Posterior vena cava (tissue), 2 donors: ENCODE measurements around the gene NOTCH1. TPM values are rescaled to one million over a fixed set of nuclear protein-coding genes. Genes with fewer than 3 reads are reported as not detected.
A peak's percentile ranks its signal among the peaks of the same experiment; 100 is the strongest.

Experiments
- DNase-seq: peaks from one replicate; pipeline ENCODE4 v3.0.0-alpha.2; 2020; ENCODE audit warnings: low spot score
- intact Hi-C, 2 donors: fragments of 100-400 bp; cut with DNase I; formaldehyde crosslinking; loops; one replicate each; pipeline versions ENCODE4 v1.14.1 to v1.14.2; 2022 to 2023
- long read RNA-seq, 2 donors: library from polyadenylated mRNA; unstranded; transcript quantifications; one replicate each; pipeline ENCODE4 v2.0.0, GENCODE V29; 2020 to 2021
- total RNA-seq, 2 donors: library from RNA; stranded (reverse); fragmentation: NEBNext Ultra II Directional; extraction: Animal tissue kit (Norgen Biotek cat#: 25700); gene quantifications; one replicate each; pipeline ENCODE4 v1.2.1, GENCODE V29; 2021
- donor health status: DM: yes; HTN: yes; CAD: no.
- donor health status: DM: yes; HTN: yes; CAD: no.

NOTCH1 gene
- total RNA-seq = 10 to 100 TPM; 35.5 to 40.4 TPM
- long read RNA-seq, donor 1, partial matches to known transcripts = 2 of 11 reads
- long read RNA-seq, donor 1, other reads (novel, unspliced or antisense) = 8 of 11 reads
- long read RNA-seq, donor 2, partial matches to known transcripts = 2 of 11 reads
- long read RNA-seq, donor 2, other reads (novel, unspliced or antisense) = 9 of 11 reads

DNA sequence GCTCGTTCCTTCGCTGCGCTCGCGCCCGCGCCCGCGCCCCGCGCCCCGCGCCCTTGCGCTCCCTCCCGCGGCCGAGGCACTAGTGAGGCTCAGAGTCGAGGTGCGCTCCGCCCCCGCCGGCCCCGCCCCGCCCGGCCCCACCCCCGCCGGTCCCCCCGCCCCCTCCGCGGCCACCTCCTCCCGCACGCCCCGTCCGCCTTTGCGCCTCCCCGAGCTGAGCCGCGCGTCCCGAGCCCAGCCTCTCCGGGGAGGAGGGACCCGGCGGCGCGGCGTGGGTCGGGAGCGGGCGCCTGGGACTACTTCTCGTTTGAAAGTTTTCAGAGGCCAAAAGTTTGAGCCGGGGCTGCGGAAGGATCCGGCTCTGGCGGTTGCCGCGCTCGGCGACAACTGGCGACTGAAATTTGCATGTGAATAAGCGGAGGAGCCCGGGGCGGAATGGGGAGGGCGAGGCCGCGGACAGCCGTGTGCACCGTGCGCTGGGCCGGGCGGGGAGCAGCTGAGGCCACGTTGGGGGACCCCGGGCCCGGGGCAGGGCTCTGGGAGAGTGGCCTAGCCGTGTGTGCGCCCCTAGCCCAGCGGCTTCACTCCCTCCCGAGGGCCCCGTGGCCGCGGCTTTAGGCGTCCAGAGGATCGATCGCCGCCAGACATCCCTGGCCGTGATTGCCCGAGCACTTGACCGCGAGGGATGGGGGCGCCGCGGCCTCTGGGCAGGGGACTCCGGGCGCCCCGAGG is at the start of gene NOTCH1:
Gene NOTCH1 (minus strand): TSS at position 84 of the 732 bp plus-strand sequence. CDS start 262 bp downstream, outside the sequence.
- intact Hi-C loops = no loop called here

DNA sequence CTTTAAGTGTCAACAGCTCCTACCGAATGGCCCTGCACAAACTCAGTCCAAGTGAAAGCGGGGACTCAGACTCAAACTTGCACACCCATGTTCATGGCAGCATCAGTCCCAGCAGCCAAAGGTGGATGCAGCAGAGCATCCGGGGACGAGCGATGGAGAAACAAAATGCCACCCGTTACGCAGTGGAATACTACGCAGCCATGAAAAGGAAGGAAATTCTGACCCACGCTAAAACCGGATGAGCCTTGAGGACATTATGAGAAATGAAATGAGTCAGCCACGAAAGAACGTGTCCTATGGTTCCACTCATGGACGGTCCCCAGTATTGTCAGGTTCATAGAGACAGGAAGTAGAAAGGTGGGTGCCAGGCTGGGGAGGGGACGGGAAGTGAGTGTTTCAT is 48.6 kb upstream of the NOTCH1 start:
- DNase-seq = no peak
- intact Hi-C loops = no loop called here

More for the DNA sequence above, at the start of gene NOTCH1:
- peak; percentile 98 for DNase-seq

DNA sequence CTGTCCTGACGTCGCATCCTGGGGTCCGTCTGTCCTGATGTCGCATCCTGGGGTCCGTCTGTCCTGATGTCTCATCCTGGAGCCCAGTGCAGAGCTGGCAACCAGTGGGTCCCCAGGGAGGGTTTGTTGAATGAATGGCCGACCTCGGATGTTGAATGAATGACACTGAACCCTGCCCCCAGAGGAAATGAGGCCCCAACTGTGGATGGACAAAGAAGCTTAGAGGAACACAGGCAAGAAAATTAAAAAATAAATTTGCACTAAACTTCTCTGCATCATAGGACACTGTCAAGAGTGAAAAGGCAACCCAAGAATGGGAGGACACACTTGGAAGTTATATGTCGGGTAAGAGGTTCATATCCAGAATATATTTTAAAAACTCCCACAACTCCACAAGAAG is 47.7 kb upstream of the NOTCH1 start:
- no peak for DNase-seq
- intact Hi-C loops = no loop called here

DNA sequence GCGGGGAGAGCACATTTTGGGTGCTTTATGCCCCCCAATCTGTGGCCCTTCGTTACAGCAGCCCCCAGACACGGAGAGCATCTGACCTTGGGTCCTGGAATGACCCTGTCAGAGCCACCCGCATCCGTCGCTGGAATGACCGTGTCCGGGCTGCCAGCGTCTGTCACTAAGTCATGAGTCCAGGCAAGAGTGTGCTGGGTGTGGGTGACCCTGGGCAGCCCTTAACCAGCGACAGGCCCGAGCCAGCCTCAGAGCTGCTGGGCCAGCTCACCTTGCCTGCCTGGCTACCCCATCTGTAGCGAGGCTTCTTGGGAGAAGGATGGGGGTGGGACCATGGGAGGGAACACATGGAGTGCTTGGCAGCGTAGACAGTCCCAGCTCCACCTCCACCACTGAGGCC is 46.8 kb upstream of the NOTCH1 start:
- no peak for DNase-seq
- intact Hi-C loops = no loop called here

DNA sequence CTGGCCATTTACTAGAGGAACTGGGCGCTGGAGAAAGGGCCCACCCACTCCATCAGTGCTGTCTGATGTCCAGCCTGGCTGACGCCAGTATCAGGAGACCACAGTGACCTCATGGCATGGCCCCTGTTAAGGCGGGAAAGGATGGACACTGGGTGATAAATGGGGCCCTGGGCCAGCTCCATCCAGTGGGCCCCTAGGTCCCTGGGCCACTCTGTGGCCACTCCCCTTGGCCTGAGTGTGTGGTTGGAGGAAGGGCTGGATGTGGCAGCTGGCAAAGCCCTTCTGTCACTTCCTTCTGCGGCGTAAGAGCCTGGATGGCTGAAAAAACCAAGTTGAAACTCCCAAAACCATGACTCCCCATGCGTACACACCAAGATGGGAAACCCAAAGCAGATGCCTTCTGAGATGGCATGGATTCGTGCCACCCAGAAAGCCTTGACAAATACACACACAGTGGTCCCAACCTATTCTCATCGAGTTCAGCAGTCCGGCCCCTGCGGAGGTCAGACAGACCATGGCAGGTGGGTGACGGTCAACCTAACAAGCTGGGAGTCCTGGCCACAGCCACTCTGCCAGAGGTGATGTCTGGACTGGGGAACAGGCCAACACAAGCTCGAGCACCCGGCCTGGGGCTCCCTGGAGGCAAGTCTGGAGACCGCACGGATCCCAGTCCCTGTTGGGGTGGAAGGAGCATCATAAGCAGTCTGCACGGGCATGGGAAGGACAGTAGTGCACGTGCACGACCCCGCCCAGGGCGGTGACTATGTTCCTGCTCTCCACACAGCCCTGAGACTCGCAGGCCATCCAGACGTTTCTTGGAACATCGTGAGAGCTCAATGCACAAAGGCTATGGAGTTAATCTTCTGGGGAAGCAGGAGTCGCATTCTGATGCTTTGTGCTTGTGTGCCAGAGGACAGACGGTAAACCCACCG is 45.2 kb upstream of the NOTCH1 start:
- intact Hi-C loops = no loop called here
- no peak for DNase-seq

DNA sequence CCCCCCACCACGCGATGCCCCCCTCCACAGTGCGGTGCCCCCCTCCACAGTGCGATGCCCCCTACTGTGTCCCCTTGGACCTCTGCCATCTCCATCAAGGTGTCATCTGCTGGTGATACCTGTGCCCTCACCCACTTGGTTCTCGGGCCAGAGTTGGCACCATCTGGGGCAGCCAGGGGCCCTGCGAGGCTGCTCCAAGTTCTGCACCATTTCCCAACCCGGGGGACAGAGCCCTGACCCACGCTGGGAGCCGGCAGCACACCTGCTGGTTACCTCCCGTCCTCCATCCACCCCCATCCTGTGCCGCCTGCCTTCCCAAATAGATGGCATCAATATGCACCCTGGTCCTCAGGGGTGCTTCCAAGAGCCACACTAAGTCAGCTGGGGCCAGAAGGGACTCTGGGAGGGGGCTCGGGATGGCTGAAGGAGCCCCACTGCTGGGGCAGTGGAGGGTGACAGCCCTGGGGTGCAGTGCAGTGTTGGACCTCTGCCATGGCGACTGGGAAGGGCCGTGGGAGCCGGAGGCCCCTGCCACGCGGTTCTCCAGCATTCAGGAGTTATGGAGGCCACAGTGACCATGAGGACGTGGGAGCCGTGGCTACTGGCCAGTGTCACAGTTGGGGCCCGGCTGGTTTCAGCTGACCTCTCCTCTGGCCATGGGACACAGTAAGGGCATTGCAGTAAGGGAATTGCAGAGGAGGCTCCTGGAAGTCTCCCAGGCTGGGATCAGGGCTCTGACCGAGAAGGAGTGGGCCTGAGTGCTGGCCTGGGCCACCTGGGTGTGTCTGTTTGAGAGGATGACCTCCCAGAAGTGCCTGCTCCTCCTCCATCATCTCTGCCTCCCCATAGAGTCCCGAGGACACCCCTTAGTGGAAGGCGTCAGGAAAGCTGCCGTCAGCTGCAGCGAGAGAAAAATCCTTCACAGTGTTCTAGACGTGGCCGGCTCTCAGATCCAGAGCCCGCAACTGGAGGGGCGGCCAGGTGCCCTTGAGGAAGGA is 44.2 kb upstream of the NOTCH1 start:
- no peak for DNase-seq
- intact Hi-C loops = no loop called here

DNA sequence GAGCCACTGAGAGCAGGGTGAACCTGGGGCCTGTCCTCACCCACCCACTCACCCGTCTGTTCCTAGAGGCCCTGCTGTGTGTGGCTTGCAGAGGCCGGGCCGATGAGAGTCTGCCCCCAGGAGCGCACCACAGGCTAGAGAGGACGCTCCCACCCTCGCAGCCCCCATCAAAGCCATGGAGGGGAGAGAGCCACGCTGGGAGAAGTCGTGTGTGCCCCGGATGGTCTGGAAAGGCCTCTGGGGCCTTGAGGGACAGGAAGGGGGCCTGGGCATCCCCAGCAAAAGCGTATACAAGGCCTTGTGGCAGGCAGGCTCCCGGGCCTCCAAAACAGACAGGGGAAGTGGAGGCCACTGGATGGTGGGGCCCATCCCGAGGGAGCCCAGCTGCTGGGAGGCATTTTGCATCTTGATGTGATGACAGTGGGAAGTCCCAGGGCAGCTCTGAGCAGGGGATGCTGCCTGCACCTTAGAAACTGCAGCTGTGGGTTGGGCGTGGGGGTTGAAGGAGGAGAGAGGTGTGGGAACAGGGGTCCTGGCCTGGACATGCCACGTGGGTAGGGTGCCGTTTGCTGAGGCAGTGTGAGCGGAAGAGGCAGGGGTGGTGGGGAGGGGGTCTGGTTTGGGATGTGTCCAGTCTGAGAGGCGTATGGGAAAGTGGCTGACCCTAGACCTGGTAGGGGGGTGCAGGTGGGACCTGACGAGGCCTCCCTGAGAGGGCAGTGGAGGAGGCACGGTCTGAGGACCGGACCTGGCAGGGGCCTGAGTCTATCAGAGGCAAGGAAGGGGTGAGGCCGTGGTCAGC is 43.0 kb upstream of the NOTCH1 start:
- DNase-seq = no peak
- intact Hi-C loops = no loop called here

DNA sequence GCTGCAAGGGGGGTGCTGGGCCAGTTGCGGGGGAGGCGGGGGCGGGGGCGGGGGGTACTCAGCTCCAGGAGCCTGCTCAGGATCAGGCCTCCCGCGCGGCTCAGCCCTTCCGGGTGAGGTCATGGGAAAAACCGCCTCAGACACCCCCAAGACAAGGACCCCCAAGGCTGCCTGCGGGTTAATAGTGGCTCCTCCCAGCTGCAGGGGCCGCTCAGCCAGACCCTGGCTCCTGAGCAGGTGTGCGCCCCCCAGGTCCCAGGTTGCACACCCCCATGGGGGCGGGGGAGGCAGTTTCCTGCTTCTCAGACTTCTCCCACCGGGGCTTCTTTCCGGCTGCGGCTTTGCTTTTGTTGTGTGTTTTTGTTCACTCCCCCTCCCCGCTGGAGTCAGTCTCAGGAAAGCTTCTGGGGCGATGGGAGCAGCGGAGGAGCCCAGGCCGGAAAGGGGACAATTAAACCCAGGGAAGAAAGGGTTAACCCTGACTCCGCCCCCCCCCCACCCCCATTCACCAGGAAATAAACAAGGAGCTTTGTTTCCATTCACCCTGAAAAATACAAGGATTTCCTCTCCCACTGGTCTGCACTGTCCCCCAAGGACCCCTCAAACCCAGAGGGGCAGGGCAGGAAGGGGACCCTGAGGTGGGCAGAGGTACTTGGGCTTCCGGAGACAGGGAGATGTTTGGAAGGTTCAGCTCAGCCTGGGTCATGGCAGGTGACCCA is 42.3 kb upstream of the NOTCH1 start:
- intact Hi-C loops = no loop called here
- DNase-seq = no peak

DNA sequence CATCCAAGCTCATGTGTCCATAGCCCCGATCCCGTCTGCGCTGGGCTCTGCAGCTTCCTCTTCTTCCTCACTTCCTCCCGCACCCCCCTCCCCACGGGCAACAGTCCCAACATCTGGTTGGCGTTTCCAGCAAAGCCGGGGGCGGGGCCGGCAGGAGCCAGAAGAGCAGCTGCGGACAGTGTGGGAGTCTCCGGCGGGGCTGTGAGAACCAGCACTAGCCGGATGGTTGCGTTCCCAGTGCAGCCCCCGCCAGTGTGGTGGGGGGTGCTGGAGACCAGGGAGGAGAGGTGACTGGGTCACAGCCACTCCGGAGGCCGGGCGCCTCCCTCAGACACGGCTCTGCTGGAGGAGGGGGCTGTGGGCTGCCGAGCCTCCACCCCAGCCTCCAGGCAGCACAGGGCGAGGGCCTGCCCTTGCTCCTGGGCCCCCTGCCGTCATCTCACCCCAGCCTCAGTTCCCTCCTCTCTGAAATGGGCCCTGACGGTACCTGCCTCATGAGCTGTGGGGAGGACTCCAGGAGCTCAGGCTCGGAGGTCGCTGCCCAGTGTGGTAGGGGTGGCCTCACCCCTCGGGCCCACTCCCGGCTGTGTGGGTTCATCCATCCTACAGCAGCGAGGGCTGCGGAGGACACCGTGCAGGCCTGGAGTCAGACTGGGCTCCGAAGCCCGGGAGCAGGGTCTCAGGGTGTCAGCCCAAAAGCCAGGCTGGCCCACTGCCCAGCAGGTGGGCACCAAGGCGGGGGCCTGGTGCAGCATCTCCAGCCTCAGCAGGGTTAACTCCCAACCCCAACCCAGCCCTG is 41.5 kb upstream of the NOTCH1 start:
- DNase-seq = peak; percentile 92
- intact Hi-C loops = no loop called here

DNA sequence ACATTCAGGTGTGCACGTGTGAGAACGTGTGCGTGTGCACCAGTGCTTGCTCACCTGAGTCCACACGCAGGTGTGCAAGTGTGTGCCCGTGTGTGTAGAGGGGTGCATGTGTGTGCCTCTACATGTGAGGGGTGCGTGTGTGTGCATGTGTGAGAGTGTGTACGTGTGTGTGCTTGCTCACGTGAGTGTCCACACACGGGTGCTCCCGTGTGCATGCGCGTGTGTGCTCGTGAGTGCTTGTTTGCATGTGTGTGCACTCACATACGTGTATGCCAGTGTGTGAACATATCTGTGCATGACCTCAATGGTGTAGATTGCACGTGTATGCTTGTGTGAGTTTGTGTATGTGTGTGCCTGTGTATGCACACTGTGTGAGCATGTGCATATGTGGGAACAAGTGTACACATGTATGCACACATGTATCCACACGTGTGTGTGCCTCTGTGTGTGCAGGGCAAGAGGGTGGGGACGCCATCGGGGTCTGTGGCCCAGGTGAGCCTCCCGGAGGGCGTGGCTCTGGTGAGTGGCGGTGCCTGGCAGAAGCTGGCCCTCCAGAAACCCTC is 40.6 kb upstream of the NOTCH1 start:
- intact Hi-C loops = no loop called here
- no peak for DNase-seq

DNA sequence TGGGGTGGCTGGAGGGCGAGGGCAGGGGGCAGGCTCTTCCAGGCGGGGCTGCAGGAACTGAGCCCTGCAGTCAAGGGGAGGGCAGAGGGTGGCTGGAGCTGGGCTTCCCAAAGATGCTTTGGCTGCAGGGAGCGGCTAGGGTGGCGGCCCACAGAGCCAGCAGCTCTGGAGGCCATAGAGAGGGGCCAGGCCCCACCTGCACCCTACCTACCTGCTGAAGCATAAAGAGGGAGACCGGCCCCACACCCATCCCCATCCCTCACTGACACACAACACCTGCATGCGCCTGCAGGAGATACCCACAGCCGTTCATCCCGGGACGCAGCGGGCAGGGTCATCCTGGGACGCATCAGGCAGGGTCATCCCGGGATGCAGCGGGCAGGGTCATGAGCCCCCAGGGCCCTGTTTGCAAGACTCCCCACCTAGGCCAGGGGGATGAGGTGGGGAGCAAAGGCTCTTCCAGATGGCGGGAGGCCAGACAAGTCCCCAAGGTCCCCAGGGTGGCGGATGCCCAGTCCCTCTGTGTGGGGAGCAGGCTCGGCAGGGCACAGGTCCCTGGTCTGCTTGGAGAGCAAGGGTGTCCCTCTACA is 39.8 kb upstream of the NOTCH1 start:
- intact Hi-C loops = no loop called here
- no peak for DNase-seq

DNA sequence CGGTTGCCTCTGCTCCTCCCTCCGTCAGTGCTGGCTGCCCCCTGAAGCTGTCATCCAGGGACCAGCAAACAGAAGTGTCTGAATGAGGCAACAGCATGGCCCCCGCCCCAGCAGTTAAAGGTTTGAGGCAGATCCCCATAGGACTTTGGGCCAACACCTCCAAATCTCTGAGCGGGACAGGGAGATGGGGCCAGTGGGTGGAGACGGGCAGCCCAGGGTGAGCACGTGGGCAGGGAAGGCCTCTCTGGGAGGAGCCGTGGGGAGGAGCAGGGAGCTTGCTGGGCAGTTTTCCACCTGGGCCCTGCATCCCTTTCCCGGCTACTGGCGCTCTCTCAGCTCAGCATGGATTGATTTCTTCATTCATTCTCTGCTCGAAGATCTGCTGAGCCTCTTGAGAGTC is 39.1 kb upstream of the NOTCH1 start:
- intact Hi-C loops = no loop called here
- DNase-seq = no peak

DNA sequence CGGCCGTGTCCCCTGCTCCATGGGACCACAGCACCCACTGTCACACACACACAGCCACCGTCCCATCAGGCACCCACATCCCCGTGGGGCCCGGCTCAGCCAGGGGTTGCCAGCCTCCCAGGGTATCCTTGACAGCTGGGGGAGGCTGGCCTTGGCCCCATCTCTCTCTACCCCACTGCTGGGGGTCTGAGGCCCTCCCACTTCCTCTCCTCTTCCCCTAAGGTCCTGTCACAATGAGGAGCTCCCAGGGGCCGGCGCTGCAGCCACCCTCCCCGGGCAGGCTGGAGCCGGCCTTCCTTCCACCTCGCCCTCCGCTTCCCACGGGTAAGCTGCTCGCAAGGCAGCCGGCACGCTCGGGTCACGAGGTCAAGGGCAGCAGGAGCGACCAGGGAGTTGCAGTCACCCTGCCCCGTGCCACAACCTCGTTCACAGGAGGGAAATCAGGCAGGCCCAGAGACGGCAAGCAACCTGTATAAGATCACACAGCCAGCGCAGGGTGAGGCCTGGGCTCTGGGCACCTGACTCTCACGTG is 38.6 kb upstream of the NOTCH1 start:
- intact Hi-C loops = no loop called here
- DNase-seq = no peak

DNA sequence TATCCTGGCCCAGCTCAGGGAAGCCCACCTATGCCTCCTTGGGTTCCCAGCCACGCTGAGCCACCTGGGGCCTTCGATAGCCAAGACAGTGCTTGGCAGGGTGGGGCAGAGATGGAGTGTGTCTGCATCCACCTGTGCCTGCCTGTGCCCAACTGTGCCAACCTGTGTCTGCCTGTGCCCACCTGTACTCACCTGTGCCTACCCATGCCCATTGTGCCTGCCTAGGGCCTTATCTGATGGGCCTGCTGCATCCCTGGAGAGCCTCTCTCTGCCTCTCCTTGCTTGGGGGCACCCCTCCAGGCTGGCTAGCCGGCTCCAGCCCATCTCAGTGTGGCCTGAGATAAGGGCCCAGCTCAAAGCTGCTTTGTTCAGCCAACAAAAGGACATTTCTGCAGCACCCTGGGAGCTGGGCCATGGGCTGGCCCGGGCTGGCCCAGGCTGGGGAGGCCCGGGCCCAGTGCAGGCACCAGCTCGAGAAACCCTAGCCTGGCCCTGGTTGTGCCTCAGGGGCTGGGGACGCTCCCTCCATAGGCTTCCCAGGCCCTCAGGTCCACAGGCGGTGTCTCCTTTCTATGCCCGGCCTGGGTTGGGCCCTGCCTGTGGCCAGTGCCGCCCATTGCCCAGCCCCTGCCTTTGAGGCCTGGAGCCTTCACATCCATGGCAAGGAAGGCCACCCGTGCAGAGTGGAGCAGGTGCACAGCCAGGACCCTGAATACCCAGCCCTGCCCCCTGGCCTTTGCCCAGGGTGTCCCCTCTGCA is 37.3 kb upstream of the NOTCH1 start:
- no peak for DNase-seq
- intact Hi-C loops = no loop called here
